ENCODE results near the gene AIMP2. TPM values are rescaled to one million over a fixed set of nuclear protein-coding genes. Genes with fewer than 3 reads are reported as not detected.

Gene AIMP2
- polyA plus RNA-seq, 1 donor (not counting 4 experiments of a cell fraction or from before 2014, with no cell fraction given) = 71.0 TPM

DNA sequence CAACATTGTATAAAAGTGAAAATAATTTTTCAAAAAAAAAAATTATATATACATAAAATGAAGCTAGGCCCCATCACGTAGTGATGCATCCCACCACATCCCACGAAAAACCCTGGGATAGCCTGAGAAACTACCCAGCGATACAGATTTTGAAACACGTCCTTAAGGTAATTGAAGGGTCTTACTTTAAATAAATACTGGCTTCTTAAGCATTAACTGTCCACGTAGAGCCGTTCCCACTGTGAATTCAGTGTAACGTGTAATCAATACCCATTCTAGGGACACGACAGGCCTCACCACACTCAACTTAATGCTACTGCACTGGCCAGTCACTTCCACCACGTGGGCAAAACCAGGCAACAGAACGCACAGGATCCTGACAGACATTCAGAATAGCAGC, 26.1 kb downstream of the AIMP2 start:
- Histone ChIP-seq H3K9me1 (ENCODE audit: control insufficient read depth, extremely low read depth, insufficient read depth, low read length) (no peaks in the 10 kb centered on the region), H3K9ac (ENCODE audit: control insufficient read depth, extremely low read depth, insufficient read depth, low read length) (no peak overlapping the region), H3K9me3 (ENCODE audit: control insufficient read depth, low read depth, low read length) (no peaks in the 10 kb centered on the region), H3K36me3 (ENCODE audit: control insufficient read depth in 2 of 2, extremely low read depth in 1 of 2, insufficient read depth in 2 of 2, low read length in 2 of 2) (peaks cover 23 to 25% of the 10 kb centered on the region in 2 experiments), H3K27ac (ENCODE audit: control insufficient read depth, insufficient read depth, low read length) (no peak overlapping the region), H3K79me2 (ENCODE audit: control insufficient read depth, insufficient read depth, low read length) (peaks cover 2% of the 10 kb centered on the region), H4K20me1 (ENCODE audit: control insufficient read depth, extremely low read depth, insufficient read depth, low read length) (no peaks in the 10 kb centered on the region), H3K4me2 (ENCODE audit: control insufficient read depth, extremely low read depth, insufficient read depth, low read depth, low read length) (no peak overlapping the region), H3K27me3 (ENCODE audit: control insufficient read depth, extremely low read depth, insufficient read depth, low read length) (no peaks in the 10 kb centered on the region), H3K4me3 (ENCODE audit: control insufficient read depth in 2 of 3, extremely low read depth in 1 of 3, insufficient read depth in 2 of 3, low read depth in 1 of 3, low read length in 3 of 3) (no peak overlapping the region), H3K4me1 (ENCODE audit: control insufficient read depth, extremely low read depth, insufficient read depth, low read length) (no peaks in the 10 kb centered on the region), H2AFZ (ENCODE audit: control insufficient read depth, low read length) (no peak overlapping the region)
- FAIRE-seq (no peak), DNase-seq (ENCODE audit: low read depth, low spot score) (no peak)
- TF ChIP-seq CTCF (optimal IDR thresholded peaks at IDR 0.05 in 1 of 3, IDR thresholded peaks at IDR 0.05 in 1 of 3, conservative IDR thresholded peaks at IDR 0.05 in 1 of 3; ENCODE audit: extremely low read depth in 1 of 3, insufficient read depth in 2 of 3, low read length in 3 of 3) (no peak), EZH2 (IDR thresholded peaks at IDR 0.05; ENCODE audit: low read length) (no peak)
- dilution Hi-C loops (cut with MboI; ENCODE audit: extremely low pct_ligation_motif_present, low sequenced_read_pairs) = no loop called here

DNA sequence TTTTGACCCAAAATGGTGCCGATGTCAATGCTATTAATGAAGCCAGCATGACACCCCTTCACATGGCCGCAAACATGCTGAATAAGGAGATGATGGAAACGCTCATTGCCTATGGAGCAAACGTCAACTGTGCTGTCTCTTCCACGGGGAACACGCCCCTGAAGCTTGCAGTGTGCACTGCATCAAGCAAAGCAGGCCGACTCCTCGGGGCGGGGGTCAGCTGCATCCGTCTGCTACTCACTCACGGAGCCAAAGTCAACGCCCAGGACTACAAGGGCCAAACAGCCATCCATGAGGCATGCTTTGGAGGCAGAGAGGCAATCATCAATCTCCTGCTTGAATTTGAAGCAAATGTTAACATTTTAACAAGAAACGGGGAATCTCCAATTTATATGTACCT, 26.6 kb downstream of the AIMP2 start:
- dilution Hi-C loops (cut with MboI; ENCODE audit: extremely low pct_ligation_motif_present, low sequenced_read_pairs) = no loop called here
- H3K79me2 ChIP-seq (ENCODE audit: control insufficient read depth, insufficient read depth, low read length) = peaks cover 2% of the 10 kb centered on the region
- peaks cover 24 to 28% of the 10 kb centered on the region in 2 experiments for H3K36me3 ChIP-seq (ENCODE audit: control insufficient read depth in 2 of 2, extremely low read depth in 1 of 2, insufficient read depth in 2 of 2, low read length in 2 of 2)
- H3K9me1 ChIP-seq (ENCODE audit: control insufficient read depth, extremely low read depth, insufficient read depth, low read length) = no peaks in the 10 kb centered on the region
- no peak for DNase-seq (ENCODE audit: low read depth, low spot score)
- H3K9me3 ChIP-seq (ENCODE audit: control insufficient read depth, low read depth, low read length) = no peaks in the 10 kb centered on the region
- TF ChIP-seq CTCF (optimal IDR thresholded peaks at IDR 0.05 in 1 of 3, IDR thresholded peaks at IDR 0.05 in 1 of 3, conservative IDR thresholded peaks at IDR 0.05 in 1 of 3; ENCODE audit: extremely low read depth in 1 of 3, insufficient read depth in 2 of 3, low read length in 3 of 3) (no peak), EZH2 (IDR thresholded peaks at IDR 0.05; ENCODE audit: low read length) (no peak)
- H3K4me1 ChIP-seq (ENCODE audit: control insufficient read depth, extremely low read depth, insufficient read depth, low read length) = no peaks in the 10 kb centered on the region
- no peak overlapping the region for H3K4me2 ChIP-seq (ENCODE audit: control insufficient read depth, extremely low read depth, insufficient read depth, low read depth, low read length)
- H3K27ac ChIP-seq (ENCODE audit: control insufficient read depth, insufficient read depth, low read length) = no peak overlapping the region
- H4K20me1 ChIP-seq (ENCODE audit: control insufficient read depth, extremely low read depth, insufficient read depth, low read length) = no peaks in the 10 kb centered on the region
- no peak overlapping the region for H3K4me3 ChIP-seq (ENCODE audit: control insufficient read depth in 2 of 3, extremely low read depth in 1 of 3, insufficient read depth in 2 of 3, low read depth in 1 of 3, low read length in 3 of 3)
- no peaks in the 10 kb centered on the region for H3K27me3 ChIP-seq (ENCODE audit: control insufficient read depth, extremely low read depth, insufficient read depth, low read length)
- no peak overlapping the region for H3K9ac ChIP-seq (ENCODE audit: control insufficient read depth, extremely low read depth, insufficient read depth, low read length)
- FAIRE-seq = no peak
- no peak overlapping the region for H2AFZ ChIP-seq (ENCODE audit: control insufficient read depth, low read length)
